Measurements from ENCODE around the gene RASGRF2.
"Not testable (repeated sequence)": the region's sequence is repeated elsewhere in the genome, so short reads cannot be mapped to it uniquely, and the experiment has no call there.

RASGRF2 gene

GRCh38 chr5:81077105-81077504 lies 116.9 kb downstream of the RASGRF2 start:
- DNase-seq: no peak

GRCh38 chr5:81078930-81079329 lies 118.8 kb downstream of the RASGRF2 start:
- no peak for DNase-seq

GRCh38 chr5:81080809-81081460 lies 120.8 kb downstream of the RASGRF2 start:
- DNase-seq: no peak

- DNase-seq: no peak
Observed at GRCh38 chr5:81081461-81081835, 121.3 kb downstream of the RASGRF2 start.

- no peak for DNase-seq
Observed at GRCh38 chr5:81086881-81087281, 126.7 kb downstream of the RASGRF2 start.

GRCh38 chr5:81091199-81091598 lies 131.0 kb downstream of the RASGRF2 start:
- DNase-seq: no peak

- no peak for DNase-seq
Observed at GRCh38 chr5:81093536-81094196, 133.5 kb downstream of the RASGRF2 start.

GRCh38 chr5:81095835-81096234 lies 135.7 kb downstream of the RASGRF2 start:
- no peak for DNase-seq

- no peak for DNase-seq
Observed at GRCh38 chr5:81097713-81098112, 137.6 kb downstream of the RASGRF2 start.

- DNase-seq: no peak
Observed at GRCh38 chr5:81105261-81105877, 145.2 kb downstream of the RASGRF2 start.

GRCh38 chr5:81115261-81115660 lies 155.1 kb downstream of the RASGRF2 start:
- no peak for DNase-seq

- no peak for DNase-seq
Observed at GRCh38 chr5:81117566-81117965, 157.4 kb downstream of the RASGRF2 start.

- no peak for DNase-seq
Observed at GRCh38 chr5:81121273-81121672, 161.1 kb downstream of the RASGRF2 start.

GRCh38 chr5:81121836-81122630 lies 161.9 kb downstream of the RASGRF2 start:
- DNase-seq: no peak

GRCh38 chr5:81124689-81125088 lies 164.5 kb downstream of the RASGRF2 start:
- not testable (repeated sequence) for DNase-seq

- DNase-seq: no peak
Observed at GRCh38 chr5:81125959-81126358, 165.8 kb downstream of the RASGRF2 start.

- no peak for DNase-seq
Observed at GRCh38 chr5:81128416-81128815, 168.3 kb downstream of the RASGRF2 start.

GRCh38 chr5:81132381-81132780 lies 172.2 kb downstream of the RASGRF2 start:
- DNase-seq: no peak

- no peak for DNase-seq
Observed at GRCh38 chr5:81134066-81134465, 173.9 kb downstream of the RASGRF2 start.

GRCh38 chr5:81134566-81134965 lies 174.4 kb downstream of the RASGRF2 start:
- no peak for DNase-seq

- DNase-seq: no peak
Observed at GRCh38 chr5:81136557-81136956, 176.4 kb downstream of the RASGRF2 start.

GRCh38 chr5:81137833-81138232 lies 177.7 kb downstream of the RASGRF2 start:
- no peak for DNase-seq

- DNase-seq: no peak
Observed at GRCh38 chr5:81140441-81140840, 180.3 kb downstream of the RASGRF2 start.

GRCh38 chr5:81140943-81141342 lies 180.8 kb downstream of the RASGRF2 start:
- no peak for DNase-seq
